CD4-positive, alpha-beta T cell (primary cell): Measurements from ENCODE around the gene TMEM117. TPM values are rescaled to one million over a fixed set of nuclear protein-coding genes. Genes with fewer than 3 reads are reported as not detected.

Experiments used
- ATAC-seq: fragments of 200-7000 bp; cut with Tn5 transposase; one replicate; pipeline ENCODE4 v1.10.0; 2022; ENCODE audit warnings: mild to moderate bottlenecking; ENCODE audit not compliant: poor library complexity
- CTCF ChIA-PET: fragments of 350-600 bp; sonication (Branson Sonifier 250); formaldehyde crosslinking; loops from one replicate; lab custom pipeline; 2021; ENCODE audit warnings: antibody characterized with exemption, inconsistent platforms; lab: Charles Lee
- POLR2A ChIA-PET: fragments of 350-600 bp; sonication (Branson Sonifier 250); formaldehyde crosslinking; loops from one replicate; lab custom pipeline; 2021; ENCODE audit warnings: antibody characterized with exemption, inconsistent platforms; lab: Charles Lee
- DNase-seq, 14 experiments: peaks; one replicate each; pipeline ENCODE4 v3.0.0-alpha.2; 2013 to 2020; ENCODE audit warnings: mixed read lengths in 2 of 14
- H3K27ac ChIP-seq, 2 donors: one replicate each; pipeline versions ENCODE4 v1.5.1 to v1.7.0; 2013; ENCODE audit warnings: low read length in 2 of 2, low read depth in 1 of 2, mild to moderate bottlenecking in 1 of 2
- H3K27me3 ChIP-seq, 2 experiments: 1 replicate in 1 of 2; 2 replicates in 1 of 2; pipeline versions ENCODE4 v1.6.1 to v1.7.0; 2013; ENCODE audit warnings: low read length in 2 of 2, control low read depth in 1 of 2, mild to moderate bottlenecking in 1 of 2, moderate library complexity in 1 of 2; ENCODE audit not compliant: insufficient read depth in 2 of 2, control insufficient read depth in 1 of 2
- H3K36me3 ChIP-seq: one replicate; pipeline ENCODE4 v1.6.1; 2013; ENCODE audit warnings: low read length, control low read depth; ENCODE audit not compliant: insufficient read depth
- H3K4me1 ChIP-seq: one replicate; pipeline ENCODE4 v1.6.1; 2013; ENCODE audit warnings: low read length, control low read depth; ENCODE audit not compliant: insufficient read depth
- H3K4me3 ChIP-seq: one replicate; pipeline ENCODE4 v1.5.1; 2013; ENCODE audit warnings: mild to moderate bottlenecking, low read length, moderate library complexity
- H3K9me3 ChIP-seq, 2 experiments: 1 replicate in 1 of 2; 2 replicates in 1 of 2; pipeline versions ENCODE4 v1.6.1 to v1.7.0; 2013; ENCODE audit warnings: low read length in 2 of 2, mild to moderate bottlenecking in 2 of 2, control low read depth in 1 of 2, moderate library complexity in 1 of 2; ENCODE audit not compliant: control insufficient read depth in 1 of 2, insufficient read depth in 1 of 2
- H3K27ac Mint-ChIP-seq: one replicate; pipeline ENCODE4 v1.8.0; 2020; ENCODE audit warnings: mixed read lengths
- H3K27me3 Mint-ChIP-seq: one replicate; pipeline ENCODE4 v1.8.0; 2021; ENCODE audit warnings: mixed read lengths
- H3K36me3 Mint-ChIP-seq: one replicate; pipeline ENCODE4 v1.8.0; 2021; ENCODE audit warnings: low read depth, mixed read lengths
- H3K4me1 Mint-ChIP-seq: one replicate; pipeline ENCODE4 v1.8.0; 2021; ENCODE audit warnings: low read depth, mixed read lengths
- H3K4me3 Mint-ChIP-seq: one replicate; pipeline ENCODE4 v1.8.0; 2020; ENCODE audit warnings: mild to moderate bottlenecking, mixed read lengths
- H3K9me3 Mint-ChIP-seq: one replicate; pipeline ENCODE4 v1.8.0; 2020; ENCODE audit warnings: mixed read lengths
- CTCF ChIP-seq: fragments of 200-600 bp; IDR thresholded peaks from one replicate; pipeline ENCODE4 v1.8.0; 2022; ENCODE audit warnings: antibody characterized with exemption, mild to moderate bottlenecking
- intact Hi-C, 2 experiments: fragments of 100-400 bp; cut with DNase I in 1 of 2; cut with micrococcal nuclease in 1 of 2; formaldehyde crosslinking; loops; one replicate each; pipeline versions ENCODE4 v1.15.1 to v1.9.0; 2023 to 2025; cut with DNase I, micrococcal nuclease
- total RNA-seq, 174 experiments: library from RNA in 2 of 174; stranded (reverse) in 2 of 174; gene quantifications; one replicate each; pipeline ENCODE4 v1.2.3 and lab custom pipeline; 2021 to 2026

Gene TMEM117
- total RNA-seq, 2 experiments from 2014 or later = 3.4 to 4.4 TPM

DNA sequence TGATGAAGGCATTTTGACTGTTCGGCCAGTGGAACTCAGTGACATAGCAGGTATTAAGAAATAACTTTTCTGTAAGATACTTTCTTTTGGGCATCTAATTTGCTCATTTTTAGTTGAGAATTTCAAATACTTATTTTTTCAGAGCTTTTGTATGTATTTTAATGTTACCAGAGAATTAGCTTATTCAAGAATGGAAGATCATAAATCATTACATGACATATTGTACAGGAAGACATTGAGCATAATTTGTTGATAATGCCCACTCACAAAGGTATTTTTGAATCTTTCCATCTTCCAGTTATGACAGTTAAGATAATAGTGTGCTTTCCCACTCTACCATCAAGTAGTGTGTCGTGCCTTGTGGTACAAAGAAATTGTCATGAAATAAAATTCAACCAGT lies 36.5 kb downstream of the TMEM117 start:
- H3K27ac ChIP-seq = no peak overlapping the region
- H3K9me3 ChIP-seq = no peaks in the 10 kb centered on the region
- Mint-ChIP-seq H3K36me3 (no peaks in the 10 kb centered on the region), H3K4me1 (no peaks in the 10 kb centered on the region), H3K4me3 (no peak overlapping the region), H3K27me3 (no peaks in the 10 kb centered on the region), H3K27ac (no peak overlapping the region), H3K9me3 (no peaks in the 10 kb centered on the region)
- H3K36me3 ChIP-seq = no peaks in the 10 kb centered on the region
- ChIA-PET POLR2A (no interaction called here), CTCF (no interaction called here)
- H3K4me1 ChIP-seq = no peaks in the 10 kb centered on the region
- ATAC-seq (no peak), DNase-seq (no peak)
- H3K27me3 ChIP-seq = no peaks in the 10 kb centered on the region
- H3K4me3 ChIP-seq = no peak overlapping the region
- TF ChIP-seq CTCF = no peak
- intact Hi-C loops = no loop called here

- H3K4me1 Mint-ChIP-seq = no peaks in the 10 kb centered on the region
- no peak overlapping the region for H3K27ac Mint-ChIP-seq
- Histone ChIP-seq H3K27me3 (no peaks in the 10 kb centered on the region), H3K4me3 (no peak overlapping the region), H3K27ac (no peak overlapping the region), H3K36me3 (no peaks in the 10 kb centered on the region), H3K9me3 (no peaks in the 10 kb centered on the region), H3K4me1 (no peaks in the 10 kb centered on the region)
- no peak overlapping the region for H3K4me3 Mint-ChIP-seq
- ChIA-PET CTCF (interaction anchor here (0.6 kb wide), 1 partner anchor 86 kb away, joined by 3 read pairs; no protein-coding TSS in a partner anchor), POLR2A (no interaction called here)
- no peaks in the 10 kb centered on the region for H3K36me3 Mint-ChIP-seq
- H3K9me3 Mint-ChIP-seq = no peaks in the 10 kb centered on the region
- intact Hi-C loops = no loop called here
- no peak for TF ChIP-seq CTCF
- ATAC-seq = no peak
- H3K27me3 Mint-ChIP-seq = no peaks in the 10 kb centered on the region
- DNase-seq = no peak
Measured at GRCh38 chr12:43878050-43878449, 42.2 kb downstream of the TMEM117 start.

DNA sequence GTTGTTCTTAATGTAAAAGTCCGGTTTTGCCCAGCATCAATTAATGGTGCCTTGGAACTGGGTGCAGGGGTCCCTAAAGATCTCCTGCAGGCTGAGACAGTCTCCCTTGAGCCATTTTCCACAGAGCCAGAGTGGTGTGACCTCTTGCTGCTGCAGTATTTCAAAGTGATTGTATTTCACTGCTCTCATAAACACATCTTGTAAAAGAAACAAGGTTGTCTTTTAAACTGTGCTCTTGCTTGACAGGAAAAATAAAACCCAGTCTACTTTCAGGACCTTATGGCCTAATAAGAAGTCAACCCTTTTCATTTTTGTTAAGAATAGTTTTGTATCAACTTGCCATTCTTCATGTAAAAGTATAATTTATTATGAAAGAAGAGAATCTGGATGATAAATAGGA lies 44.7 kb downstream of the TMEM117 start:
- Mint-ChIP-seq H3K4me3 (no peak overlapping the region), H3K4me1 (no peaks in the 10 kb centered on the region), H3K27ac (no peak overlapping the region), H3K9me3 (no peaks in the 10 kb centered on the region), H3K27me3 (no peaks in the 10 kb centered on the region), H3K36me3 (no peaks in the 10 kb centered on the region)
- H3K27ac ChIP-seq = no peak overlapping the region
- intact Hi-C loops = loop anchor here (5.0 kb wide), 4 partner anchors 43 to 1398 kb away; partner anchors contain the start of genes IRAK4 (in 1 of the 2), PUS7L (in 1 of the 2) and TMEM117 (in 1 of the 2)
- ATAC-seq (no peak), DNase-seq (no peak)
- ChIA-PET CTCF (no interaction called here), POLR2A (no interaction called here)
- H3K36me3 ChIP-seq = no peaks in the 10 kb centered on the region
- H3K27me3 ChIP-seq = no peaks in the 10 kb centered on the region
- H3K9me3 ChIP-seq = no peaks in the 10 kb centered on the region
- no peak overlapping the region for H3K4me3 ChIP-seq
- no peaks in the 10 kb centered on the region for H3K4me1 ChIP-seq
- no peak for TF ChIP-seq CTCF
